Fibroblast of lung (primary cell): ENCODE measurements around the gene ARFGAP3.

ENCODE experiments used
- EZH2 ChIP-seq: IDR thresholded peaks from 2 replicates; pipeline ENCODE4 v1.5.1; 2012; ENCODE audit warnings: low read length, control low read depth, mild to moderate bottlenecking; ENCODE audit errors: missing control alignments
- TF ChIP-seq, protein P1 (sequence below), 2 donors: IDR thresholded peaks in 1 of 2; conservative IDR thresholded peaks in 1 of 2; 1 replicate in 1 of 2; 2 replicates in 1 of 2; pipeline ENCODE4 v1.5.1; 2011 to 2012; ENCODE audit warnings: low read length in 2 of 2, control low read depth in 1 of 2, inconsistent platforms in 1 of 2, low read depth in 1 of 2, mild to moderate bottlenecking in 1 of 2

DNA sequence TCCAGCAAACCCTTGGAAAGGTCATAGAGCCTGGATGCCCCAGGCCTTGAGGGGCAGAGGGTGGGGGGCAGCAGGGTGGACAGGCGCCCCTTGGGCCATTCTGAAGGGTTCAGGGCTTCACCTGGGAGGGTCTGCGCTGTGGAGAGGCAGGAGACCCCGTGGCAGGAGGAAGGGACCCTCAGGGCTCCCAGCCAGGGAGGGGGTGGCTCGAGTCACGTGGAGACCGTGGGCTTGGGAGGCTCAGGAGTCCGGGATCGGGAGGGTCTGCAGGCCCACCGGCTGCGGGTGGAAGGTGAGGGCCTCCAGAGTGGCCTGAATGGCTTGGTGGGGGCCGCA lies 87.9 kb downstream of the ARFGAP3 start:
- TF ChIP-seq, protein P1, sequence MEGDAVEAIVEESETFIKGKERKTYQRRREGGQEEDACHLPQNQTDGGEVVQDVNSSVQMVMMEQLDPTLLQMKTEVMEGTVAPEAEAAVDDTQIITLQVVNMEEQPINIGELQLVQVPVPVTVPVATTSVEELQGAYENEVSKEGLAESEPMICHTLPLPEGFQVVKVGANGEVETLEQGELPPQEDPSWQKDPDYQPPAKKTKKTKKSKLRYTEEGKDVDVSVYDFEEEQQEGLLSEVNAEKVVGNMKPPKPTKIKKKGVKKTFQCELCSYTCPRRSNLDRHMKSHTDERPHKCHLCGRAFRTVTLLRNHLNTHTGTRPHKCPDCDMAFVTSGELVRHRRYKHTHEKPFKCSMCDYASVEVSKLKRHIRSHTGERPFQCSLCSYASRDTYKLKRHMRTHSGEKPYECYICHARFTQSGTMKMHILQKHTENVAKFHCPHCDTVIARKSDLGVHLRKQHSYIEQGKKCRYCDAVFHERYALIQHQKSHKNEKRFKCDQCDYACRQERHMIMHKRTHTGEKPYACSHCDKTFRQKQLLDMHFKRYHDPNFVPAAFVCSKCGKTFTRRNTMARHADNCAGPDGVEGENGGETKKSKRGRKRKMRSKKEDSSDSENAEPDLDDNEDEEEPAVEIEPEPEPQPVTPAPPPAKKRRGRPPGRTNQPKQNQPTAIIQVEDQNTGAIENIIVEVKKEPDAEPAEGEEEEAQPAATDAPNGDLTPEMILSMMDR (conservative IDR thresholded peaks at IDR 0.05 in 1 of 2, IDR thresholded peaks at IDR 0.05 in 1 of 2; ENCODE audit: low read depth in 1 of 2, low read length in 2 of 2), result no peak
- TF ChIP-seq EZH2, result no peak
